SKM-1 treated with dmso at 0.1 percent for 144 hours (cell line): Measurements from ENCODE around the gene SDC3.

ENCODE experiments used
- DNase-seq: peaks from one replicate; lab custom pipeline; 2025; ENCODE audit not compliant: unreplicated experiment; lab: John Stamatoyannopoulos, UW

SDC3 gene

DNA sequence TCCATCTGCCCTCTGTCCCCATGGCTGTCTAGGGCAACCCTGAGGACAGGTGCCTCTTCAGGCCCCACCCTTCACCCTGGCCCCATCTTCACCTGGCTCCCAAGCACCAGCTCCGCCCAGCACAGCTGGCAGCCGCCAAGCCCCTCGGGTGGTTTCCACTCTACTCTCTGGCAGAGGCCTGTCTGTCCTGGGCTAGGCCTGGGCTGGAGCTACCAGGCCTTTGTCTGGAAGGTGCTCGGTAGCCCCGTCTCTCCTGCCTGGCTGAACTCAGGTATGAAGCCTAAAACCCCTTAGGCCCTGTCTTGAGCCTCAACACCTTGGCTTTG, 17.4 kb downstream of the SDC3 start:
- no peak for DNase-seq

DNA sequence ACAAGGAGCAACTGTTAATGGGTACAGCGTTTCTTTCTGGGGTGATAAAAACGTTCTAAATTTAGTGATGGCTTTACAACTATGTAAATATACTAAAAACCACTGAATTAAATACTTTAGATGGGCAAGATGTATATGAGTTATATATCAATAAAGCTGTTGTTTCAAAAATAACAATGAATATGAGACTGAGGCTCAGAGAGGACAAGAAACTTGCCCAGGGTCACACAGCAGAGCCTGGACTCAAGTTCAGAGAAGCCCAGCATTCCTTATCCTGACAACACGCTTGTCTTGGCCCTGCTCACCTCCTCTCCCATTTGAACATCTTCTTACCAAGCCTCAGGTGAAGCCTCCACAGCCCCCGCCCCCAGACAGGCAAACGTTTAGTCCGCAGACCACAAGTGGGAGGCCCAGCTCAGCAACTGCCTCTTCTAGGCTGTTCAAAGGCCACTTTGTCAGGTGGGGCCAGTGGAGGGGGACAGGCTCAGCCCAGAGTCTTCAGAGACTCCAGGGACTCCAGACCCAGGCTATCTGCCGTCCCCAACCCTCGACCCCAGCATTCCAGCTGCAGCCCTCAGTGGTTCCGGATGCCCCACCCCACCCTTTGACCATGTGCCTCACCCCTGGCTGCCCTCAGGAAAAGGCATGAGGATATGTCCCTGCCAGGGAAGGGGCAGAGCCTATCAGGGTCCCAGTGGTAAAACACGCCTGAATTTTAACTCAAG, 17.9 kb downstream of the SDC3 start:
- no peak for DNase-seq

DNA sequence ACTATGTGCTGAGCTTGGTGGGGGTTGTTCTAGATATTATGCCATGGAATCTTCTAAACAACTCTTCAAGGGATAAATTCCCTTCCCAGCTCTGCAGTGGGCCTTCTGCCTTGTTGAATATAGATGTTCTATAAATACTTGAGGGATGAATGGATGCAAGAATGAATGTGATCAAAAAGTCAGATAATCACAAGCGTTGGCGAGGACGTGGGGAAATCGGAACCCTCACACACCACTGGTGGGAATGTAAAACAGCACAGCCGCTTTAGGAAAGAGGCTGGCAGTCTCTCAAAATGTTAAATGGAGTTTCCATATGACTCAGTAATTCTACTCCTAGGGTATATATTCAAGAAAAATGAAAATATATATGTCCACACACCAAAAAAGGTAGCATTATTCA, 19.0 kb downstream of the SDC3 start:
- DNase-seq, result no peak

GRCh38 chr1:30888975-30889374, 19.6 kb downstream of the SDC3 start:
- DNase-seq, result no peak

DNA sequence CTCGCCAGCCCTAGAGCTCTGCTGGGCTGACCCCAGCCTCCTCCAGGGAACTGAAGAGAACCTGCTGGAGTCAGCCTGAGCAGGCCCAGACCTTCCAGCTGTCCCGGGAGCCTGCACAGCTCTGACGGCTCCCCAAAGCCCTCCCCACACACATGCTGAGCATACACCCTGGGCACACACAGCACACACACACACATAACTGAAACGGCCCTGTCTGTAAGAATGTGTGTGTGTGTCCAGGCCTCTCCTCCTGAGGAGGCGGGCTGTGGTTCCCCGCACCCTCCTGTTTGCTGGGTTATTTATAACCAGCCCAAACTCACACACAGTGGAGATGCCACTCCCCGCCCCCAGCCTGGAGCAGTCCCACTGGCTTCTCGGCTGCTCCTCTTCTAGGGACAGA, 20.2 kb downstream of the SDC3 start:
- DNase-seq, result no peak

- no peak for DNase-seq
These were observed 20.9 kb downstream of the SDC3 start for GRCh38 chr1:30887485-30888315.

DNA sequence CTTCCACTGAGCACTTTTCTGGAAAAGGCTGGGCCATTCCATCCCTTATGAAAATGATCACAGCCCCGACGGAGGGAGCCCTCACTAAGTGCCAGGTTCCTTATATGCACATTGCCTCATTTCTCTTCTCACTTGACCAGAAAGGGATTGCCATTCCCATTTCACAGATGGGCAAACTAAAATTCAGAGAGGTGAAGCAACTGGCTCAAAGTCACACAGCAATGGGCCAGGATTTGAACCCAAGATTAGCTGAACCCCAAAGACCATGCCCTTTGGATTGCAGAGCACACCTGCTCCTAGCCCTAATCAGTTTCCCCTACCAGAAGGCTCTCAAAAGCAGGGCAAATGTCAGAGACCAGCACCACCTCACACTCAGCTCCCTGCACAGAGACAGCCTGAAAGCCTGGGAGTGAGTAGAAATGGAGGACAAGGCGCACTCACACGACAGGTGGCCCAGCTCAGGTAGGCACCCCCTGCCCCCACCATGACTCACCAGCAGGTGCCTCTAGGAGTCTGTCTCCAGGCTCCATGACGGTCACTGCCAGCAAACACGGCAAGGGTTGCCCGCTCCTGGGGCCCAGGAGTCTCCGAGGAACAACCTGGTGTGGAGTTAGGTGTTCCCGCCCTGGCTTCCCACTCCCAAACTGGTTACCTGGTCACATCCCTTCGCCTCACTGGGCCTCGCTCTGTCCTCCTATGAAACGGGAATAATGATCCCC, 21.7 kb downstream of the SDC3 start:
- no peak for DNase-seq

DNA sequence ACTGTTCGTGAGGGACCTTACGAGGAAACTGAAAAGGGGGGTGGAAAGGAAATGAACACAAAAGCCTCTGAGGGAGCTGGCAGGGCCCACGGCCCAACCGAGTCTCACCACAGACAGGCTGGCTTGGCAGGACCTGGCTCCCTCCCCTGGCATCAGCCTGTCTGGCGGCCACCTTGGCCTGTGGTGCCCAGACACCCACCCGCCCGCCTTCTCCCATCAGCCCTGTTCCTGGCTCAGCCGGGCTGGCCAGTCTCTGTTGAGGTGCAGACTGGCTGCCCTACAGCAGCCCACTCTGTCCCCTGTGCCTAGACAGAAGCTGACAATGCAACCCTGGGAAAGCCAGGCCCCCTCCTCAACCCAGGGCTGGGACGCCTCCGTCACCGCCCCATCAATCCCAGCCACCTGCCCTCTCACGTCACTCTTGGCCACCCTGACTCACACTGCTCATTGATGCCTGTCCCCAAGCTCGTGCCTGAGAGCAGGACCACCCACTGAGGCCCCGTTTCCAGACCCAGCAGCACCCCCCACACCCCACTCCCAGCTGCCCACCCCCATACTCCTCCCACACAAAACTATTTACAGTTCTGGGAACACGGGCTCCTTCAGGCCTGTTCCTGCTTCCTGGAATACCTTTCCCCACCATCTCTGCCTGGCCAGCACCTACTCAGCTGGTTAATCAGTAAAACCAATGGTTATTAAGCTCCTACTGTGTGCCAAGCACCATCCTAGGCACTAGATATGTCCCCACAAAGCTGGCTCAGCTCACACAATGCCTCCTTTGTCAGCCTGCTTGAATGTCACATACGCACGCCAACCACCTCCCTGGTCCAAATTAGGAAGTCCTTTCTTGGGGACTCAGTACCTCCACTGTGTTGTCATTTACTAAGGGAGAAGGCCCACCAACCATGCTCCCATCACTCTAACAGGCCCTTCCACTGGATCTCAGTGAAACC, 22.7 kb downstream of the SDC3 start:
- DNase-seq, result no peak

GRCh38 chr1:30884723-30885122, 23.8 kb downstream of the SDC3 start:
- no peak for DNase-seq

GRCh38 chr1:30883389-30884172, 25.0 kb downstream of the SDC3 start:
- DNase-seq, result no peak

- DNase-seq, result no peak
These were observed 25.7 kb downstream of the SDC3 start for GRCh38 chr1:30882678-30883388.

GRCh38 chr1:30881319-30882181, 27.0 kb downstream of the SDC3 start:
- DNase-seq, result no peak

DNA sequence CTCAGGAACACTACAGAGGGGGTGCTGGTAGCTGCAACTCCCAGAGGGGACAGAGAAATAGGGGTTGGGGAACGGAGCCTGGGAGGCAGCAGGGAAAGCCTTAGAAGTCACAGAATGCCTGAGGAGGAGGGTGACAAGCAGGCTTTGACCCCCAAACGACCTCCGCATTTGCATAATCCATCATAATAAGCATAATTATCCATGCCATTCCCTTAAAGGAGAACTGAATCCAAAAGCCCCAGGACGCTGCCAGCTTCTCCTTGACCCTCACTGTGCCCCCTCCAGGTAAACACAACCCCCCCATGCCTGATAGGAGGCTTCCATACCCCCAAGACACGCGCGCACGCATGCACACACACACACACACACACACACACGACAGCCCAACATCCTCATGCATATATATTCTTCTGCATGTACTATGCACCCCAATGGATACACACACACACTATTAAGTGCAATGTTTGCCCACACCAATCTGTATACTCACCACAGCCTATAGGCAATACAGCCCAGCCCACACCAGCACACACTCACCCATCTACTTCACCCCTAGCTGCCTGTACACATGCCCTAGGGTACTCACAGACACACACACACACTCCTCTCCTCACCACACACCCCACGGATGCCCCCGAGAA, 27.8 kb downstream of the SDC3 start:
- DNase-seq, result no peak

DNA sequence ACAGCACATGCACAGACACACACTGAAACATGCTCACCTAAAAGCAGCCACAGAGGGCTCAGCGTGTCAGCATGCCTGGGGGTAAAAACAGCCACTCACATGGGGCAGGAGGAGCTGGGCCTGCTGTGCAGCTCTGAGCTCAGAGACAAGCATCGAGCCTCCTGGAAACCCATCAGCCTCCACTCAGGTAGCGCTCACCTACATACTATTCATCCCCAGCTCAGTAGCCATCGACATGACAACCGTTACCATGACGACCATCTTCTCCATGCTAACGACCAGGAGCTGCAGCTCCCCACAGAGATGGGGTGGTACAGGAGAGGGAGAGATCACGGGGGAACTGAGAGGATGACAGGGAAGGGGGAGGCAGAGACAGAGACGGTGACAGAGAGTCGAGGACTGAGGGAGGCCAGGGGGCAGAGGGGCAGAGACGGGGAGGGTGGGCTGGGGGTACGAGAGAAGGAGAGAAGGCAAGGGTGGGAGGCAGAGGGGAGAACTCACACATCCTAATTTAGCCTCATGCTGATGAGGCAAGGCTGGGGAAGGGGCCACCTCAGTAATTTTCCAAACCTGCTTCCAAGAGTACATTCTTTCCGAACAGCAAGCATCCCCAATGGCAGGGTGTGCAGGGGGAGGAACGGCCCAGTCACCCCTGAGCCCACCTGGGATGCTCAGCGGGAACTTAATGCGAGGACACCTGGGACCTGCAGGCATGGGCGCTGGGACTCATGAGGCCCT, 28.4 kb downstream of the SDC3 start:
- DNase-seq, result no peak

DNA sequence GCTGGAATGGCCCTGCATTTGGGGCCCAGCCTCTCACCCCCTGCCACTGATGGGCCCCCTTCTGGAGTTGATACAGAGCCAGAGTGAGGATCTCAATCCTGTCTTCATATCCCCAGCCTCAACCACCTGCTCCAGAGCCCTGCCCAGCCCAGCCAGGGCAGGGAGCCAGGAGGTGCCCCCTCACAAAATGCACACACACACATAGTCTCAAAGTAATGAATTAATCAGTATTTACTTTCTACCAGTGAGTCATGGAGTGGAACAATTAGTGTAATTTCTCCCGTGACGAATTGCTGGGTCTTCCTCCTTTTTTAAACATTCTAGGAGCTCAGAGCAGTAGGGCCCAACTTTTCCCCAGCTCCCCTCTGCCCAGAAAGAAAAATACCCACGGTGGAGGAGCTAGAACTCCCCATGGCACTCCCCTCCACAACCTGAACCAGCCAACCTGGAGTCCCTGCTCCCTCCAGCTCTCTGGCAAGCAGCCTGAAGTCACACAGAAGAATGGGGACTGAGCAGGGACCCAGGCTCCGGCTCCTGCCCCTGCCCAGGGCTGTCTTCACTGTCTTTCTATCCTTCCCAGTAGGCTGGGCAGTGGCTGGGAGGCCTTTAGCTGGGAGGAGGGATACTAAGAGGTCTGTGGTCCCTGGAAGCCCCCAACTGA, 29.3 kb downstream of the SDC3 start:
- DNase-seq, result no peak

- no peak for DNase-seq
These were observed 30.0 kb downstream of the SDC3 start for GRCh38 chr1:30878559-30878958.

DNA sequence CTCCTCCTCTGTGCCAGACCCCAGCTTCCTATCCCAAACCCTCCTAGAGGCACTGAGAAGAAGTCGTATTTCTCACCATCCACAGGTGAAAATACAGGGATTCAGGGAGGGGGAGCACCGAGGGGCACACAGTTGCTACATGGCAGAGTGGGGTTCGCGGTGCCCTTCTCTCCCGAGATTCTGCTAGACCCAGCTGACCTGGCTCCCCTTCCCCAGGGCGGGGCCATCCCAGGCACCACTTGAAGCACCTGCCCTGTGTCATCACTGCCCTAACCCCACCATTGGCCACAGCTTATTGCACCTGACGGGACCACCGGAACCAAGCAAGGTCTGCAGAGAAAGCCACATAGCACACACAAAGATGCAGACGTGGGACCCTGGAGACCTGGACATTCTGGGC, 30.5 kb downstream of the SDC3 start:
- no peak for DNase-seq
